Endothelial cell of umbilical vein (primary cell): ENCODE data around the gene DDX53.

ENCODE experiments used
- CTCF ChIP-seq, 2 donors: IDR thresholded peaks; 1 replicate in 1 of 2; 2 replicates in 1 of 2; pipeline ENCODE4 v1.5.1; 2011; ENCODE audit warnings: low read length in 2 of 2, mild to moderate bottlenecking in 2 of 2, moderate library complexity in 2 of 2, control low read depth in 1 of 2, inconsistent platforms in 1 of 2, low read depth in 1 of 2; ENCODE audit not compliant: insufficient read depth in 1 of 2; ENCODE audit errors: extremely low read depth in 1 of 2
- EZH2 ChIP-seq: IDR thresholded peaks from 2 replicates; pipeline ENCODE4 v1.6.1; 2012; ENCODE audit warnings: borderline replicate concordance, low read depth, mild to moderate bottlenecking, moderate library complexity, low read length, inconsistent platforms; ENCODE audit not compliant: severe bottlenecking
- FOS ChIP-seq: IDR thresholded peaks from 2 replicates; pipeline ENCODE4 v1.6.1; 2011; ENCODE audit warnings: mild to moderate bottlenecking, low read length, moderate library complexity, borderline replicate concordance; ENCODE audit not compliant: insufficient read depth
- GATA2 ChIP-seq: IDR thresholded peaks from 2 replicates; pipeline ENCODE4 v1.7.0; 2011; ENCODE audit warnings: low read depth, mild to moderate bottlenecking, moderate library complexity, mixed read lengths, low read length; ENCODE audit not compliant: insufficient read length, insufficient read depth
- JUN ChIP-seq: IDR thresholded peaks from 2 replicates; pipeline ENCODE4 v1.6.1; 2011; ENCODE audit warnings: borderline replicate concordance, low read depth; ENCODE audit not compliant: insufficient read length, insufficient read depth
- MAX ChIP-seq: IDR thresholded peaks from 2 replicates; pipeline ENCODE4 v1.6.1; 2011; ENCODE audit not compliant: insufficient read depth, insufficient read length
- POLR2A ChIP-seq: IDR thresholded peaks from 2 replicates; pipeline ENCODE4 v1.6.1; 2012; ENCODE audit warnings: low read depth, mild to moderate bottlenecking, control low read depth, low read length
- POLR2AphosphoS5 ChIP-seq: IDR thresholded peaks from 2 replicates; pipeline ENCODE4 v1.6.1; 2012; ENCODE audit warnings: low read depth, mild to moderate bottlenecking, control low read depth, low read length, moderate library complexity; ENCODE audit not compliant: insufficient read depth

GRCh38 chrX:22974616-22975015 is 25.1 kb upstream of the DDX53 start:
- TF ChIP-seq MAX (no peak), CTCF (IDR thresholded peaks at IDR 0.05; ENCODE audit: extremely low read depth in 1 of 2, insufficient read depth in 1 of 2, low read depth in 1 of 2, low read length in 2 of 2) (no peak), POLR2A (no peak), POLR2AphosphoS5 (no peak), GATA2 (no peak), JUN (no peak), EZH2 (no peak), FOS (no peak)
